ENCODE results near the gene KDM7A.

KDM7A gene

GRCh38 chr7:140044251-140044650, 132.5 kb downstream of the KDM7A start:
- DNase-seq (ENCODE audit: low read depth), result peak; percentile 70
- no peak for TF ChIP-seq CTCF (IDR thresholded peaks at IDR 0.05; ENCODE audit: insufficient read depth, low read depth, low read length, missing control alignments)
- no peak overlapping the region for H3K4me3 ChIP-seq (ENCODE audit: low read length)

- no peak for DNase-seq (ENCODE audit: low read depth)
- no peak overlapping the region for H3K4me3 ChIP-seq (ENCODE audit: low read length)
- no peak for TF ChIP-seq CTCF (IDR thresholded peaks at IDR 0.05; ENCODE audit: insufficient read depth, low read depth, low read length, missing control alignments)
These were observed 134.5 kb downstream of the KDM7A start for GRCh38 chr7:140042386-140042670.

GRCh38 chr7:140041659-140042385, 135.0 kb downstream of the KDM7A start:
- TF ChIP-seq CTCF (IDR thresholded peaks at IDR 0.05; ENCODE audit: insufficient read depth, low read depth, low read length, missing control alignments), result no peak
- DNase-seq (ENCODE audit: low read depth), result no peak
- H3K4me3 ChIP-seq (ENCODE audit: low read length), result no peak overlapping the region

GRCh38 chr7:140039896-140040295, 136.9 kb downstream of the KDM7A start:
- DNase-seq (ENCODE audit: low read depth), result no peak
- no peak overlapping the region for H3K4me3 ChIP-seq (ENCODE audit: low read length)
- no peak for TF ChIP-seq CTCF (IDR thresholded peaks at IDR 0.05; ENCODE audit: insufficient read depth, low read depth, low read length, missing control alignments)

GRCh38 chr7:140039066-140039465, 137.7 kb downstream of the KDM7A start:
- no peak for TF ChIP-seq CTCF (IDR thresholded peaks at IDR 0.05; ENCODE audit: insufficient read depth, low read depth, low read length, missing control alignments)

GRCh38 chr7:140036224-140036962, 140.4 kb downstream of the KDM7A start:
- no peak for TF ChIP-seq CTCF (IDR thresholded peaks at IDR 0.05; ENCODE audit: insufficient read depth, low read depth, low read length, missing control alignments)
- DNase-seq (ENCODE audit: low read depth), result no peak
- no peak overlapping the region for H3K4me3 ChIP-seq (ENCODE audit: low read length)

More at GRCh38 chr7:140039066-140039465, 137.7 kb downstream of the KDM7A start:
- H3K4me3 ChIP-seq (ENCODE audit: low read length), result no peak overlapping the region
- DNase-seq (ENCODE audit: low read depth), result no peak

Measured in epithelial cell of esophagus (primary cell).